Glomerular visceral epithelial cell (primary cell): ENCODE data around the gene GCKR.

Experiments used
- DNase-seq: peaks from one replicate; pipeline ENCODE4 v3.0.0-alpha.2; 2016; ENCODE audit errors: extremely low spot score

GCKR gene

GRCh38 chr2:27496357-27497287 lies at the start of gene GCKR:
TSS of gene GCKR (plus strand) at chr2:27496839. CDS start at chr2:27496905, 66 bp downstream.
- DNase-seq = peak; percentile 24

GRCh38 chr2:27448381-27448780 lies 48.3 kb upstream of the GCKR start:
- no peak for DNase-seq

- no peak for DNase-seq
Observed at GRCh38 chr2:27451095-27451494, 45.5 kb upstream of the GCKR start.

GRCh38 chr2:27453968-27454367 lies 42.7 kb upstream of the GCKR start:
- DNase-seq = no peak

- DNase-seq = no peak
Observed at GRCh38 chr2:27461118-27461517, 35.5 kb upstream of the GCKR start.

GRCh38 chr2:27464443-27464842 lies 32.2 kb upstream of the GCKR start:
- no peak for DNase-seq

GRCh38 chr2:27471961-27472360 lies 24.7 kb upstream of the GCKR start:
- no peak for DNase-seq

- no peak for DNase-seq
Observed at GRCh38 chr2:27485496-27485895, 11.1 kb upstream of the GCKR start.

- DNase-seq = peak; percentile 23
Observed at GRCh38 chr2:27489118-27489497, 7.5 kb upstream of the GCKR start.

GRCh38 chr2:27489498-27490397 lies 6.9 kb upstream of the GCKR start, which contains the start of gene IFT172:
TSS of gene IFT172 (minus strand) at chr2:27489743. CDS start at chr2:27489653, 90 bp downstream.
- DNase-seq = peak; percentile 97

- DNase-seq = no peak
Observed at GRCh38 chr2:27492557-27492956, 4.1 kb upstream of the GCKR start.

GRCh38 chr2:27493948-27494283 lies 2.7 kb upstream of the GCKR start:
- no peak for DNase-seq

GRCh38 chr2:27494284-27494943 lies 2.2 kb upstream of the GCKR start:
- no peak for DNase-seq

- peak; percentile 22 for DNase-seq
Observed at GRCh38 chr2:27494944-27495554, 1.6 kb upstream of the GCKR start, which contains the start of gene FNDC4. TSS of gene FNDC4 (minus strand) at chr2:27495200. CDS start at chr2:27494679, 521 bp downstream.

GRCh38 chr2:27495840-27496356 lies 741 bp upstream of the GCKR start:
- DNase-seq = no peak

GRCh38 chr2:27497288-27497627 lies 619 bp downstream of the GCKR start:
- no peak for DNase-seq

- no peak for DNase-seq
Observed at GRCh38 chr2:27498975-27499374, 2.3 kb downstream of the GCKR start.

GRCh38 chr2:27501042-27501441 lies 4.4 kb downstream of the GCKR start:
- no peak for DNase-seq

GRCh38 chr2:27502142-27502541 lies 5.5 kb downstream of the GCKR start:
- DNase-seq = no peak

- no peak for DNase-seq
Observed at GRCh38 chr2:27506587-27506986, 9.9 kb downstream of the GCKR start.

- no peak for DNase-seq
Observed at GRCh38 chr2:27507293-27507692, 10.7 kb downstream of the GCKR start.
